ACC112 (cell line): ENCODE data around the gene ST6GALNAC3.

Source experiments
- H2AFZ ChIP-seq: fragments of 200-600 bp; sonication (generic); one replicate; pipeline ENCODE4 v1.6.0; 2017; ENCODE audit warnings: antibody characterized with exemption, low read length; ENCODE audit not compliant: unreplicated experiment
- H3K27ac ChIP-seq: fragments of 200-600 bp; sonication (generic); 2 replicates; pipeline ENCODE4 v1.5.1; 2014; ENCODE audit warnings: low read depth, mild to moderate bottlenecking, antibody characterized with exemption, low read length, moderate library complexity
- H3K27me3 ChIP-seq: fragments of 200-600 bp; sonication (generic); 2 replicates; pipeline ENCODE4 v1.6.1; 2014; ENCODE audit warnings: mild to moderate bottlenecking, antibody characterized with exemption, low read length, moderate library complexity, mixed read lengths; ENCODE audit not compliant: insufficient read depth
- H3K36me3 ChIP-seq: fragments of 200-600 bp; sonication (generic); 2 replicates; pipeline ENCODE4 v1.6.1; 2016; ENCODE audit warnings: mild to moderate bottlenecking, antibody characterized with exemption, low read length, moderate library complexity, mixed read lengths; ENCODE audit not compliant: insufficient read depth
- H3K4me1 ChIP-seq: fragments of 200-600 bp; sonication (generic); one replicate; pipeline ENCODE4 v1.6.1; 2016; ENCODE audit warnings: low read length, mixed read lengths; ENCODE audit not compliant: insufficient read depth, unreplicated experiment, control insufficient read depth
- H3K4me3 ChIP-seq: fragments of 200-600 bp; sonication (generic); 2 replicates; pipeline ENCODE4 v1.5.1; 2014; ENCODE audit warnings: mild to moderate bottlenecking, low read depth, low read length
- H3K79me2 ChIP-seq: fragments of 200-600 bp; sonication (generic); one replicate; pipeline ENCODE4 v1.6.0; 2016; ENCODE audit warnings: low read length; ENCODE audit not compliant: control insufficient read depth, unreplicated experiment, insufficient read depth

Gene ST6GALNAC3

GRCh38 chr1:76278711-76279100 lies 204.2 kb downstream of the ST6GALNAC3 start:
- Histone ChIP-seq H3K27me3 (no peaks in the 10 kb centered on the region), H3K79me2 (no peaks in the 10 kb centered on the region), H3K36me3 (no peaks in the 10 kb centered on the region), H3K27ac (no peak overlapping the region), H2AFZ (no peak overlapping the region), H3K4me3 (no peak overlapping the region), H3K4me1 (no peaks in the 10 kb centered on the region)

- Histone ChIP-seq H3K27me3 (no peaks in the 10 kb centered on the region), H3K27ac (no peak overlapping the region), H3K36me3 (no peaks in the 10 kb centered on the region), H3K4me1 (no peaks in the 10 kb centered on the region), H3K79me2 (no peaks in the 10 kb centered on the region), H2AFZ (no peak overlapping the region), H3K4me3 (no peak overlapping the region)
Measured at GRCh38 chr1:76279101-76279748, 204.7 kb downstream of the ST6GALNAC3 start.

- H3K27me3 ChIP-seq: no peaks in the 10 kb centered on the region
- H3K36me3 ChIP-seq: no peaks in the 10 kb centered on the region
- no peak overlapping the region for H2AFZ ChIP-seq
- no peak overlapping the region for H3K27ac ChIP-seq
- H3K4me1 ChIP-seq: no peaks in the 10 kb centered on the region
- no peaks in the 10 kb centered on the region for H3K79me2 ChIP-seq
- no peak overlapping the region for H3K4me3 ChIP-seq
Measured at GRCh38 chr1:76281306-76281705, 206.8 kb downstream of the ST6GALNAC3 start.

- Histone ChIP-seq H3K27ac (no peak overlapping the region), H3K36me3 (no peaks in the 10 kb centered on the region), H3K79me2 (no peaks in the 10 kb centered on the region), H2AFZ (no peak overlapping the region), H3K4me1 (no peaks in the 10 kb centered on the region), H3K4me3 (no peak overlapping the region), H3K27me3 (no peaks in the 10 kb centered on the region)
Measured at GRCh38 chr1:76284842-76285241, 210.3 kb downstream of the ST6GALNAC3 start.

GRCh38 chr1:76285578-76286135 lies 211.1 kb downstream of the ST6GALNAC3 start:
- Histone ChIP-seq H3K4me3 (no peak overlapping the region), H3K27me3 (peaks cover 3% of the 10 kb centered on the region; the same call in 1 of the 2 replicates), H3K4me1 (no peaks in the 10 kb centered on the region), H3K36me3 (no peaks in the 10 kb centered on the region), H3K27ac (no peak overlapping the region), H2AFZ (no peak overlapping the region), H3K79me2 (no peaks in the 10 kb centered on the region)

GRCh38 chr1:76287917-76288316 lies 213.4 kb downstream of the ST6GALNAC3 start:
- Histone ChIP-seq H3K36me3 (no peaks in the 10 kb centered on the region), H3K4me3 (no peak overlapping the region), H2AFZ (no peak overlapping the region), H3K27ac (no peak overlapping the region), H3K27me3 (peaks cover 3% of the 10 kb centered on the region; the same call in 1 of the 2 replicates), H3K79me2 (no peaks in the 10 kb centered on the region), H3K4me1 (no peaks in the 10 kb centered on the region)

GRCh38 chr1:76288758-76289483 lies 214.4 kb downstream of the ST6GALNAC3 start:
- Histone ChIP-seq H3K79me2 (no peaks in the 10 kb centered on the region), H3K36me3 (no peaks in the 10 kb centered on the region), H3K4me3 (no peak overlapping the region), H3K27ac (no peak overlapping the region), H2AFZ (no peak overlapping the region), H3K27me3 (peaks cover 3% of the 10 kb centered on the region; the same call in 1 of the 2 replicates), H3K4me1 (no peaks in the 10 kb centered on the region)

GRCh38 chr1:76289692-76290091 lies 215.1 kb downstream of the ST6GALNAC3 start:
- H3K4me1 ChIP-seq: no peaks in the 10 kb centered on the region
- H3K79me2 ChIP-seq: no peaks in the 10 kb centered on the region
- no peak overlapping the region for H2AFZ ChIP-seq
- H3K27ac ChIP-seq: no peak overlapping the region
- no peak overlapping the region for H3K4me3 ChIP-seq
- peaks cover 3% of the 10 kb centered on the region; the same call in 1 of the 2 replicates for H3K27me3 ChIP-seq
- H3K36me3 ChIP-seq: no peaks in the 10 kb centered on the region

GRCh38 chr1:76290271-76290670 lies 215.7 kb downstream of the ST6GALNAC3 start:
- H3K27me3 ChIP-seq: peaks cover 3% of the 10 kb centered on the region; the same call in 1 of the 2 replicates
- H3K27ac ChIP-seq: no peak overlapping the region
- no peaks in the 10 kb centered on the region for H3K36me3 ChIP-seq
- H3K4me1 ChIP-seq: no peaks in the 10 kb centered on the region
- H2AFZ ChIP-seq: no peak overlapping the region
- H3K79me2 ChIP-seq: no peaks in the 10 kb centered on the region
- no peak overlapping the region for H3K4me3 ChIP-seq

- Histone ChIP-seq H3K4me3 (no peak overlapping the region), H3K4me1 (no peaks in the 10 kb centered on the region), H3K27ac (no peak overlapping the region), H3K36me3 (no peaks in the 10 kb centered on the region), H3K79me2 (no peaks in the 10 kb centered on the region), H3K27me3 (peaks cover 3% of the 10 kb centered on the region; the same call in 1 of the 2 replicates), H2AFZ (no peak overlapping the region)
Measured at GRCh38 chr1:76291191-76291590, 216.6 kb downstream of the ST6GALNAC3 start.
